HepG2 (cell line): Measurements from ENCODE around the gene SLC16A3. TPM values are rescaled to one million over a fixed set of nuclear protein-coding genes. Genes with fewer than 3 reads are reported as not detected.

ENCODE experiments used
- ATF7-NPFF ChIP-seq: sonication (generic); formaldehyde crosslinking; IDR thresholded peaks from 2 replicates; pipeline ENCODE4 v1.8.1; 2023; ENCODE audit warnings: mild to moderate bottlenecking, low read depth, missing genetic modification reagents, moderate library complexity
- DDIT3 ChIP-seq: sonication (generic); formaldehyde crosslinking; IDR thresholded peaks from 2 replicates; pipeline ENCODE4 v1.4.0; 2020; ENCODE audit warnings: mild to moderate bottlenecking, missing genetic modification reagents
- DMAP1 ChIP-seq: IDR thresholded peaks from 2 replicates; pipeline ENCODE4 v1.6.1; 2016
- FOSL2 ChIP-seq: sonication (generic); formaldehyde crosslinking; IDR thresholded peaks from 2 replicates; pipeline ENCODE4 v1.4.0; 2020; ENCODE audit warnings: missing genetic modification reagents
- FOXO4 ChIP-seq: sonication (generic); formaldehyde crosslinking; conservative IDR thresholded peaks from 2 replicates; pipeline ENCODE4 v1.8.1; 2023; ENCODE audit warnings: missing genetic modification reagents
- HDAC6 ChIP-seq: fragments of 200-600 bp; sonication (generic); IDR thresholded peaks from 2 replicates; pipeline ENCODE4 v1.7.0; 2017; ENCODE audit warnings: mild to moderate bottlenecking, antibody characterized with exemption, low read length, low read depth
- MTF2 ChIP-seq: sonication (generic); formaldehyde crosslinking; IDR thresholded peaks from 2 replicates; pipeline ENCODE4 v1.5.0; 2020; ENCODE audit warnings: missing genetic modification reagents, borderline replicate concordance
- MXD4 ChIP-seq: IDR thresholded peaks from 2 replicates; pipeline ENCODE4 v1.6.1; 2016; ENCODE audit warnings: mild to moderate bottlenecking, missing biosample characterization, missing genetic modification reagents
- PAWR ChIP-seq: sonication (generic); formaldehyde crosslinking; IDR thresholded peaks from 2 replicates; pipeline ENCODE4 v1.4.0; 2020; ENCODE audit warnings: missing genetic modification reagents, mild to moderate bottlenecking, borderline replicate concordance
- RAD51 ChIP-seq: fragments of 450-650 bp; IDR thresholded peaks from 2 replicates; pipeline ENCODE4 v1.6.1; 2016; ENCODE audit warnings: borderline replicate concordance
- RBAK ChIP-seq: sonication (generic); formaldehyde crosslinking; IDR thresholded peaks from 2 replicates; pipeline ENCODE4 v1.5.1; 2020; ENCODE audit warnings: mild to moderate bottlenecking, missing genetic modification reagents
- RCOR2 ChIP-seq: IDR thresholded peaks from 2 replicates; pipeline ENCODE4 v1.6.1; 2016; ENCODE audit warnings: missing biosample characterization, missing genetic modification reagents
- SCMH1 ChIP-seq: sonication (generic); formaldehyde crosslinking; IDR thresholded peaks from 2 replicates; pipeline ENCODE4 v1.9.0; 2021; ENCODE audit warnings: missing genetic modification reagents, mild to moderate bottlenecking, borderline replicate concordance
- TBX3 ChIP-seq: fragments of 450-650 bp; IDR thresholded peaks from 2 replicates; pipeline ENCODE4 v1.6.1; 2017; ENCODE audit warnings: antibody characterized with exemption, mild to moderate bottlenecking, inconsistent platforms, borderline replicate concordance
- ZBTB14 ChIP-seq: sonication (generic); formaldehyde crosslinking; IDR thresholded peaks from 2 replicates; pipeline ENCODE4 v1.4.0; 2020; ENCODE audit warnings: missing genetic modification reagents
- ZFP1 ChIP-seq: IDR thresholded peaks from 2 replicates; pipeline ENCODE4 v1.6.1; 2016
- ZNF136 ChIP-seq: sonication (generic); formaldehyde crosslinking; IDR thresholded peaks from 2 replicates; pipeline ENCODE4 v1.8.1; 2022; ENCODE audit warnings: low read depth, mild to moderate bottlenecking, moderate library complexity, missing genetic modification reagents
- ZNF160 ChIP-seq: sonication (generic); formaldehyde crosslinking; IDR thresholded peaks from 2 replicates; pipeline ENCODE4 v1.8.0; 2022; ENCODE audit warnings: mild to moderate bottlenecking, inconsistent platforms, missing genetic modification reagents
- ZNF225 ChIP-seq: sonication (generic); formaldehyde crosslinking; IDR thresholded peaks from 2 replicates; pipeline ENCODE4 v1.4.0; 2020; ENCODE audit warnings: mild to moderate bottlenecking, missing genetic modification reagents
- ZNF260 ChIP-seq: sonication (generic); formaldehyde crosslinking; IDR thresholded peaks from 2 replicates; pipeline ENCODE4 v1.4.0; 2020; ENCODE audit warnings: missing genetic modification reagents, low read depth, mild to moderate bottlenecking, borderline replicate concordance
- ZNF350 ChIP-seq: sonication (generic); formaldehyde crosslinking; IDR thresholded peaks from 2 replicates; pipeline ENCODE4 v1.4.0; 2020; ENCODE audit warnings: mild to moderate bottlenecking, low read depth, missing genetic modification reagents, borderline replicate concordance
- ZNF572 ChIP-seq: sonication (generic); formaldehyde crosslinking; IDR thresholded peaks from 2 replicates; pipeline ENCODE4 v1.5.1; 2020; ENCODE audit warnings: mild to moderate bottlenecking, missing genetic modification reagents
- ZNF737 ChIP-seq: sonication (generic); formaldehyde crosslinking; IDR thresholded peaks from 2 replicates; pipeline ENCODE4 v1.5.0; 2020; ENCODE audit warnings: missing genetic modification reagents, mild to moderate bottlenecking, borderline replicate concordance
- polyA plus RNA-seq, 8 experiments: library from polyadenylated mRNA; depleted of rRNA in 3 of 8; stranded (reverse) in 7 of 8; unstranded in 1 of 8; fragments of >200 nt; fragmentation: Illumina TruSeq in 4 of 8; extraction: Trizol in 4 of 8; gene quantifications; 2 replicates each; pipeline versions ENCODE4 v1.2.1 to v1.2.3, GENCODE V29; 2011 to 2016; ENCODE audit warnings: low read depth in 4 of 8, missing spikeins in 1 of 8, mixed read lengths in 1 of 8; ENCODE audit not compliant: insufficient read depth in 1 of 8
- total RNA-seq, 5 experiments: library from RNA; depleted of rRNA; stranded (reverse); fragments of >200 nt; fragmentation: Illumina TruSeq; extraction: Trizol; gene quantifications; 2 replicates each; pipeline ENCODE4 v1.2.3, GENCODE V29; 2016; ENCODE audit warnings: low read depth in 1 of 5
- TF ChIP-seq, protein P1 (sequence below): sonication (generic); formaldehyde crosslinking; IDR thresholded peaks from 2 replicates; pipeline ENCODE4 v1.9.0; 2021; ENCODE audit warnings: missing genetic modification reagents, mild to moderate bottlenecking, borderline replicate concordance
- TF ChIP-seq, protein P2 (sequence below): sonication (generic); formaldehyde crosslinking; IDR thresholded peaks from 2 replicates; pipeline ENCODE4 v1.8.0; 2023; ENCODE audit warnings: mild to moderate bottlenecking, missing genetic modification reagents

SLC16A3 gene
- total and polyA plus RNA-seq, 2 of the 13 experiments (the other 11 are each of a cell fraction or from before 2014, with no cell fraction given): 242 to 349 TPM

DNA sequence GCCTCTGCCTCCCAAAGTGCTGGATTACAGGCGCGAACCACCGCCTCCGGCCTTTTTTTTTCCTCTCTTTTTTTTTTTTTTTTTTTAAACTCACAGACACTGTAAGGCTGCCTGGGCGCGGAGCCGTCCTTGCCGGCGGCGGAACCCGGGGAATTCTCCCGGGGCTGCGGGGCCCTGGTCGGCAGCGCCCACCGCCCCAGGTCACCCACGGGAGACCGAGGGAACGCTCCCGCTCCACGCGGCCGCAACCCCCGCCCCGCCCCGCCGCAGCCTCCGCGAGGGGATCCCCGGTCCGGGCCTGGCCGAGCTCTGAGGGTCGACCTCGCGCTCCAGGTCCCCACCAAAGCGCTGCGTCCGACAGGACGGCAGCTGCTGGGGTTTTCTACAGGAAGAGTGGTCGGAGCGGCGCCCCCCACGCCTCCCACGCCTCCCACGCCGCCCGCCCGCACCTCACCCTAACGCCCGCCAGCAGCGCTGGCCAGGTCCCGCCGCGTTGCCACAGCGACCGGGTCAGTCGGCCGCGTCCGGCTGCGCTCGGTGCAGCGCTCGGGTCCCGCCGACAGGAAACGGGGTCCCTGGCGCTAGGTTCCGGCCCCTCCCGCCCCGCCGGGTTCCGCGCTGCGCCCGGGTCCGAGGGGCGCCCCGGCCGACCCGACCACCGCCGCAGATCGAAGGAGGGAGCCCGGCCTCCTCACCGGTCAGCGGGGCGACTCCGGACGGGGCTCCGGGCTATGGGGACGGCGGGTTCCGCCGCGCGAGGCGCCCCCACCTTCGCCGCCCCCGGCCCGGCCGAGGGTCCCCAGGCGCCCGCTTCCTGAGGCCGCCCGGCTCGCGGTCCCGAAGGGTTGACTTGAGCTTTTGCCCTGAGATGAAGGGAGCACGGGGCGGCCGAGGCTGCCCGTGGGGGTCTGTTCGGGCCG is 16.3 kb upstream of the SLC16A3 start, which contains the start of gene CCDC57 (continued):
- TF ChIP-seq, protein P1, sequence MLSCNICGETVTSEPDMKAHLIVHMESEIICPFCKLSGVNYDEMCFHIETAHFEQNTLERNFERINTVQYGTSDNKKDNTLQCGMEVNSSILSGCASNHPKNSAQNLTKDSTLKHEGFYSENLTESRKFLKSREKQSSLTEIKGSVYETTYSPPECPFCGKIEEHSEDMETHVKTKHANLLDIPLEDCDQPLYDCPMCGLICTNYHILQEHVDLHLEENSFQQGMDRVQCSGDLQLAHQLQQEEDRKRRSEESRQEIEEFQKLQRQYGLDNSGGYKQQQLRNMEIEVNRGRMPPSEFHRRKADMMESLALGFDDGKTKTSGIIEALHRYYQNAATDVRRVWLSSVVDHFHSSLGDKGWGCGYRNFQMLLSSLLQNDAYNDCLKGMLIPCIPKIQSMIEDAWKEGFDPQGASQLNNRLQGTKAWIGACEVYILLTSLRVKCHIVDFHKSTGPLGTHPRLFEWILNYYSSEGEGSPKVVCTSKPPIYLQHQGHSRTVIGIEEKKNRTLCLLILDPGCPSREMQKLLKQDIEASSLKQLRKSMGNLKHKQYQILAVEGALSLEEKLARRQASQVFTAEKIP (CRISPR knock-in tag): no peak
- TF ChIP-seq TBX3 (no peak), FOSL2 (peak; percentile 52; the same call in 1 of the 2 replicates), MTF2 (no peak), RCOR2 (CRISPR knock-in tag) (peak; percentile 57; the same call in 1 of the 2 replicates), ZFP1 (CRISPR knock-in tag) (no peak), ATF7-NPFF (CRISPR knock-in tag) (peak; percentile 96), ZNF160 (peak; percentile 75; the same call in 1 of the 2 replicates), SCMH1 (no peak), DDIT3 (no peak), ZNF136 (CRISPR knock-in tag) (no peak), ZNF225 (CRISPR knock-in tag) (0 out of 2 replicates have a peak, but pooled peaks have one; percentile 74), PAWR (CRISPR knock-in tag) (no peak), MXD4 (CRISPR knock-in tag) (peak; percentile 84), ZNF350 (no peak), DMAP1 (CRISPR knock-in tag) (0 out of 2 replicates have a peak, but pooled peaks have one; percentile 57), ZNF737 (CRISPR knock-in tag) (no peak), FOXO4 (CRISPR knock-in tag) (no peak), RAD51 (no peak), ZNF572 (CRISPR knock-in tag) (no peak), ZBTB14 (CRISPR knock-in tag) (no peak), ZNF260 (CRISPR knock-in tag) (no peak), RBAK (no peak), HDAC6 (no peak)
- TF ChIP-seq, protein P2, sequence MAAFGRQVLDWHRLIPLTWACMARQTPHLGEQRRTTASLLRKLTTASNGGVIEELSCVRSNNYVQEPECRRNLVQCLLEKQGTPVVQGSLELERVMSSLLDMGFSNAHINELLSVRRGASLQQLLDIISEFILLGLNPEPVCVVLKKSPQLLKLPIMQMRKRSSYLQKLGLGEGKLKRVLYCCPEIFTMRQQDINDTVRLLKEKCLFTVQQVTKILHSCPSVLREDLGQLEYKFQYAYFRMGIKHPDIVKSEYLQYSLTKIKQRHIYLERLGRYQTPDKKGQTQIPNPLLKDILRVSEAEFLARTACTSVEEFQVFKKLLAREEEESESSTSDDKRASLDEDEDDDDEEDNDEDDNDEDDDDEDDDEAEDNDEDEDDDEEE (CRISPR knock-in tag): peak; percentile 50; the same call in 1 of the 2 replicates
